Erythroblast (primary cell): ENCODE results near the gene MLLT1.
"Not testable (repeated sequence)": the region's sequence is repeated elsewhere in the genome, so short reads cannot be mapped to it uniquely, and the experiment has no call there.

Experiments
- DNase-seq, 2 experiments: peaks; one replicate each; lab custom pipeline; 2025; lab: John Stamatoyannopoulos, UW
- GATA1 ChIP-seq: IDR thresholded peaks from 2 replicates; pipeline ENCODE4 v1.6.1; 2011; ENCODE audit warnings: low read depth, mild to moderate bottlenecking, control low read depth, low read length, moderate library complexity
- POLR2A ChIP-seq: IDR thresholded peaks from 2 replicates; pipeline ENCODE4 v1.6.1; 2011; ENCODE audit warnings: mild to moderate bottlenecking, low read length

Gene MLLT1

DNA sequence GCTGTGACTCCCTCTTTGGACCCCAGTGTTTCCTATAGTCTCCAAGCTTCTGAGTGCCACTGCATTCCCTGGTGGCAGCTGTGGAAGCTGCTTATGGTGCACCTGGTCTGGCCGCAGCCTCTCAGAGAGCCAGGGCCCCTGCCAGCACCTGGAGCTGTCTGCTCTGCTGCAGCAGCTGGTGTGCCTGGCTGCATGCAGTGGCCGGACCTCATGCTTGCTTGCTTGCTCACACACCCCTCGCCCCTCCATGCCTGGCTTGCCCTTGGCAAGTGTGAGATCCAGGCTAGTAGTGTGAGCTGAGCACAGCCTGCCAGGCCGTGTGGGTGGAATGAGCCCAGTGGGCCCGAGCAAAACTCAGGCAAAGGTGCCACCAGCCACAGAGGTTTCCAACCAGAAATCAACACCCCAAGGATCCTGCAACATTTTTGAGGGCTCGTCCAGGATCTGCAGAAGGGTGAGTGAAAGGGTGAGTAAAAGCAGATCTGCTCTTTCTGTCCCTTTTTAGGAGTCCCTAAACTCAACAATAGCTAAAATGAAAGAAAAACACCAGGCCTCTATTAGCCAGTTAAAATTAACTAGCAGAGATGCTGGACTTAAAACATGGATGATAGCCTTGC lies 7.6 kb upstream of the MLLT1 start:
- no peak for DNase-seq
- TF ChIP-seq POLR2A (no peak), GATA1 (no peak)

GRCh38 chr19:6286676-6287075 lies 6.9 kb upstream of the MLLT1 start:
- DNase-seq, result peak in 1 of 2 experiments; percentile 40
- TF ChIP-seq POLR2A (no peak), GATA1 (no peak)

DNA sequence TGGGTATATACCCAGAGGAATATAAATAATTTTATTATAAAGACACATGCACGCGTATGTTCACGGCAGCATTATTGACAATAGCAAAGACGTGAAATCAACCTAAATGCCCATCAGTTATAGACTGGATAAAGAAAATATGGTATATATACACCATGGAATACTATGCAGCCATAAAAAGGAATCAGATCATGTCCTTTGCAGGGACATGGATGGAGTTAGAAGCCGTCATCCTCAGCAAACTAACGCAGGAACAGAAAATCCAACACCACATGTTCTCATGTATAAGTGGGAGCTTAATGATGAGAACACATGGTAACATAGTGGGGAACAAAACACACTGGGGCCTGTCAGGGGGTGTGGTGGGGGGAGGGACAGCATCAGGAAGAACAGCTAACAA lies 2.6 kb upstream of the MLLT1 start:
- not testable (repeated sequence) for DNase-seq

DNA sequence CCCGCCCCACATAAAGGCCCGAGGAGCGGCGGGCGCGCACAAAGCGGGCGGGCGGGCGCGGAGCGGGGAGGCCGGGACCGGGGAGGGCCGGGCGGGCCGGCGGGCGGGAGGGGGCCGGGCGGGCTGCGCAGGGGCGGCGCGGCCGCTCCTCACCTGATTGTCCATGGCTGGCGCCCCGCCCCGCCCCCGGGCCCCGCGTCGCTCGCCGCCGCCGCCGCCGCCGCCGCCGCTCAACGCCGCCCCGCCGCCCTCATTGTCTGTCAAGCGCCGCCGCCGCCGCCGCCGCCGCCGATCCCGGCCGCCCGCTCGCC lies 200 bp downstream of the MLLT1 start:
- DNase-seq, result no peak
- TF ChIP-seq GATA1 (no peak), POLR2A (no peak)

DNA sequence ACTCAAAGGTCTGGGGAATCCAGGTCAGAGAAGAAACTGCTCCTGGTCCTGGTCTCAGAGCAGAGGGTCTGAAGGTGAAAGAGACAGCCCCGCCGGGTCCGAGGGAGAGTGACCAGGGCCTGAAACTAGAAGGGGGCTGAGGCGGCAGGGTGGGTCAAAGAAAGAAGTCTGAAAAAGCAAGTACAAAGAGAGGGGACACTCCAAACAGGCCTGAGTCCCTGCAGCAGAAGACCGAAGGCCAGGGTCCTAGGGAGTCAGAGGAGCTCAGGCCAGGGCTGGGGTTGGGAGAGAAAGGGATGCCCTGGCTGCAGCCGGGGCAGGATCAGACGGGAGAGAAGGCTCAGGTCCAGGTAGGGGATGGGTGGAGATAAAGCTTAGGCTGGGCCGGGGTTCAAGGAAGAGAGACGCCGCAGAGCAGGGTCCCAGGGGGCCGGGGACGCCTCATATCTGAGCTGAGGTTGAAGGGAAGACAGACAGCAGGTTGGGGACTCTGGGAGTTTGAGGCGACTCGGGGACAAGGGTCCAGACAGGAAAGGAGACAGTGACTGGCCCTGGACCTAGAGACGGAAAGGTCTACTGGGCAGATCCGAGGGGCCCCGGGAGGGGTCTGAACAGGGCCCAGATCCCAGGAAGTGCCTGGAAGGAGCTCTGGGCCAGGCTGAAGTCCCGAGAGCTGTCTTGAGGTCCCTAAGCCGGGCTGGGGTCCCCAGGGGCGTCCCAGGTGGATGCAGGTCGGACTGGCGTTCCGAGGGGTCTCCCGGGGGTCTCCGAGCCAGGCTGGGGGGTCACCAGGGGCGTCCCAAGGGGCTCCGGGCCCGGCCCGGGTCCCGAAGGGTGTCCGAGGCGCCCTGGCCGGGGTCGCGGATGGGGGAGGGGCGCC lies 795 bp downstream of the MLLT1 start:
- no peak for TF ChIP-seq POLR2A
- no peak for TF ChIP-seq GATA1

GRCh38 chr19:6278051-6278450 lies 1.7 kb downstream of the MLLT1 start:
- TF ChIP-seq GATA1 (no peak), POLR2A (no peak)
- DNase-seq, result no peak

More for the DNA sequence above, 795 bp downstream of the MLLT1 start:
- DNase-seq, result no peak

DNA sequence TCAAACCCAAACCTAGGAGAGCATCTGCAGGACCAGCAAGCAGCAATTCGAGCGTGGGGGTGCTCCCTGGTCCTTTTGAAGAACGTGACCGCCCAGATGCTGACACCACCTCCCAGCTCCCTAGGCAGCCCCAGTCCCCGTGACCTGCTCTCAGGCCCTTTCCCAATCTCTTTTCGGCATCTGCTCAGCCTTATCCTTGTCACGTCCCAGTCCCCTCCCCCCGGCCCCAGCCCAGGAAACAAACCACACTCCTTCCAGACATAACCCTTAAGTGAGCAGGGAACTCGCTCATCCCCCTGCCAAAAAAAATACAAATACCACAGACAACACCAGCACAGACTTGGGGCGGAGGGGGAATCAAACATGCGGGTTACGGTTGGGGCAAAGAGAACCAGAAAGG lies 3.3 kb downstream of the MLLT1 start:
- TF ChIP-seq GATA1 (no peak), POLR2A (no peak)
- peak; percentile 68 to 81 for DNase-seq

- TF ChIP-seq POLR2A (no peak), GATA1 (no peak)
- DNase-seq, result no peak
Measured at GRCh38 chr19:6275170-6275744, 4.5 kb downstream of the MLLT1 start.

DNA sequence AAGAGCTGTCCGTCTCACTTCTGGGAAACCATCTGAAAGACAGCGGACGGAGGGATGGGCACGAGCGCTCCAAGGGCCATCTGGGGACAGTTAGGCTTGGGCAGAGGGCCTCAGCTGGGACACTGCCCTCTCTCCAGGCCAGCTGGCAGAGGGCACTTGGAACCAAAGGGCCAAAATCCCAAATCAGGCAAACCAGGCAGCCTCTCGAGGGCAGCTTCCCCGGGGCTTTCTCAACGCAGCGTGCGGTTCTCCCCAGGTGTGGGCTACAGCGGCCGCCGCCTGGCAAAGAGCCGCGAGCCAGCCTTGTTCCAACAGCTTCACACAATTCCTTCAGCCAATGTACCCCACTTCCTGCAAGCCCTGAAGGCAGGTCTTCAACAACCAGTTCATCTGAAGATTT lies 5.0 kb downstream of the MLLT1 start:
- no peak for TF ChIP-seq GATA1
- no peak for TF ChIP-seq POLR2A
- DNase-seq, result no peak

GRCh38 chr19:6273701-6274601 lies 5.8 kb downstream of the MLLT1 start:
- TF ChIP-seq POLR2A (no peak), GATA1 (no peak)
- no peak for DNase-seq

DNA sequence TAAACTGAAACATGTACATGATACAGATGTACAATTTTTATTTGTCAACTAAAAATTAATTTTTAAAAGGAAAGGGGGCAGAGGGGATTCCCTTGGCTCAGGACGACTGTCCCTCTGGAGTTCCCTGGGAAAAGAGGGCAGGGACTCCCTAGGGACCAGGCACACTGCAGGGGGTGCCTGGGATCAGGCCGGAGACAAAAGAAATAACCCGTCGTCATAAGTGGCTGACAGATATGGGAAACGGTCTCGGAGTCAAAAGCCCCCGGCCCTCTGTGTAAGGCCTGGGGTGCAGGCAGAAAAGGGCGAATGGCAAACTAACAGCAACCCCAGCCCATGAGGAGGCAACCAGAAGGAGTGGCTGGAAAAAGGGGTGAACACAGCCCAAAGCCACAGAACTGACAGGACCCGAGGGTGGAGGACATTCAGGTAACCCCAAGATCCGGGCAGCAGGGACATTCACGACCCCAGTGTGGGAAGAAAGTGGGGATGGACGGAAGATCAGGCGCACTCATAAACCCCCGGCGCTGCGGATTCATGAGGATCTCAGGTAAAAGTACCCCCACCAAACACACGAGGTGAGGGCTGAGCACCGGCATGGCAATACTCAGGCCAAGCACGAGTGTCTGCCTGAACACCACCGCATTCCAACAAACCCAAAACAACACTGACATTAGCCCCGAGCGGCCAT lies 6.7 kb downstream of the MLLT1 start:
- TF ChIP-seq GATA1, result no peak
- no peak for TF ChIP-seq POLR2A
- no peak for DNase-seq

GRCh38 chr19:6272411-6272791 lies 7.4 kb downstream of the MLLT1 start:
- no peak for DNase-seq
- TF ChIP-seq POLR2A (no peak), GATA1 (no peak)
